ENCODE data around the gene C1orf159. TPM values are rescaled to one million over a fixed set of nuclear protein-coding genes. Genes with fewer than 3 reads are reported as not detected.

The C1orf159 gene
- total and polyA plus RNA-seq, 2 of the 8 experiments (the other 6 are each of a cell fraction or from before 2014, with no cell fraction given), result 10.0 to 10.9 TPM

- TF ChIP-seq CHD7 (IDR thresholded peaks at IDR 0.05; ENCODE audit: insufficient replicate concordance, low read length), result no peak
- TF ChIP-seq CHD2 (IDR thresholded peaks at IDR 0.05; ENCODE audit: low read length), result no peak
- no peak for TF ChIP-seq POLR2A (IDR thresholded peaks at IDR 0.05; ENCODE audit: control extremely low read depth in 1 of 2, low read depth in 2 of 2, low read length in 2 of 2)
- TF ChIP-seq GTF2F1 (IDR thresholded peaks at IDR 0.05; ENCODE audit: borderline replicate concordance, low read depth, low read length), result no peak
- no peak for TF ChIP-seq ZNF274 (IDR thresholded peaks at IDR 0.05; ENCODE audit: borderline replicate concordance, extremely low read depth, low read length)
- TF ChIP-seq NANOG (IDR thresholded peaks at IDR 0.05; ENCODE audit: insufficient read depth, low read depth, low read length, poor library complexity, severe bottlenecking), result no peak
- no peak for TF ChIP-seq EGR1 (IDR thresholded peaks at IDR 0.05; ENCODE audit: borderline replicate concordance, low read depth, low read length)
Observed at GRCh38 chr1:1071486-1072298, 44.2 kb downstream of the C1orf159 start (continued).

All from H1 (cell line).